ENCODE measurements around the gene TAS2R5.
"Not testable (repeated sequence)": the region's sequence is repeated elsewhere in the genome, so short reads cannot be mapped to it uniquely, and the experiment has no call there.

TAS2R5 gene

GRCh38 chr7:141751904-141752303 lies 38.1 kb upstream of the TAS2R5 start:
- H3K27ac ChIP-seq (ENCODE audit: extremely low read depth, low read depth, low read length); H3K4me1 ChIP-seq (ENCODE audit: control insufficient read depth, insufficient read depth, low read length); H3K4me3 ChIP-seq (ENCODE audit: low read depth, low read length); POLR2A ChIA-PET; H3K9me3 ChIP-seq (ENCODE audit: control insufficient read depth, insufficient read depth, low read depth, low read length): not testable (repeated sequence)
- peaks cover 20 to 93% of the 10 kb centered on the region in 2 experiments for H3K36me3 ChIP-seq (ENCODE audit: control insufficient read depth in 2 of 2, insufficient read depth in 1 of 2, low read length in 2 of 2)
- CTCF ChIA-PET: interaction anchor here (0.7 kb wide), 1 partner anchor 1487 kb away, joined by 3 read pairs; no protein-coding TSS in a partner anchor
- peak; percentile 46; the same call in 1 of the 2 replicates for TF ChIP-seq TRIM28 (IDR thresholded peaks at IDR 0.05; ENCODE audit: borderline replicate concordance, low read length)
- 0 out of 2 replicates have a peak, but pooled peaks have one; percentile 48 for TF ChIP-seq ZNF202 (tag by site-specific recombination; IDR thresholded peaks at IDR 0.05; ENCODE audit: borderline replicate concordance)
- peak; percentile 34; the same call in 1 of the 2 replicates for TF ChIP-seq SCRT1 (tag by site-specific recombination; IDR thresholded peaks at IDR 0.05; ENCODE audit: borderline replicate concordance)
- TF ChIP-seq SETDB1 (IDR thresholded peaks at IDR 0.05; ENCODE audit: insufficient read length, low read length): peak; percentile 59
- peak; percentile 78 for TF ChIP-seq SCRT2 (tag by site-specific recombination; IDR thresholded peaks at IDR 0.05)

GRCh38 chr7:141752634-141753033 lies 37.4 kb upstream of the TAS2R5 start:
- ChIA-PET POLR2A (no interaction called here), CTCF (interaction anchor here (0.7 kb wide), 1 partner anchor 1486 kb away, joined by 3 read pairs; no protein-coding TSS in a partner anchor)
- peaks cover 14 to 96% of the 10 kb centered on the region in 2 experiments for H3K36me3 ChIP-seq (ENCODE audit: control insufficient read depth in 2 of 2, insufficient read depth in 1 of 2, low read length in 2 of 2)
- H3K9me3 ChIP-seq (ENCODE audit: control insufficient read depth, insufficient read depth, low read depth, low read length): no peaks in the 10 kb centered on the region
- TF ChIP-seq ZNF610 (tag by site-specific recombination; IDR thresholded peaks at IDR 0.05; ENCODE audit: borderline replicate concordance) (no peak), ZNF654 (tag by site-specific recombination; IDR thresholded peaks at IDR 0.05; ENCODE audit: low read depth) (0 out of 2 replicates have a peak, but pooled peaks have one; percentile 6), ZNF391 (tag by site-specific recombination; IDR thresholded peaks at IDR 0.05; ENCODE audit: borderline replicate concordance, low read depth) (no peak), ZNF704 (tag by site-specific recombination; IDR thresholded peaks at IDR 0.05) (no peak)
- H3K4me1 ChIP-seq (ENCODE audit: control insufficient read depth, insufficient read depth, low read length): no peaks in the 10 kb centered on the region
- H3K27ac ChIP-seq (ENCODE audit: extremely low read depth, low read depth, low read length): no peak overlapping the region
- H3K4me3 ChIP-seq (ENCODE audit: low read depth, low read length): no peak overlapping the region

- ChIA-PET CTCF (interaction anchor here (0.6 to 2.2 kb wide), 4 partner anchors 13 to 100 kb away, joined by 3 to 9 read pairs (median 5); no protein-coding TSS in a partner anchor), POLR2A (no interaction called here)
- Histone ChIP-seq H3K36me3 (ENCODE audit: control insufficient read depth in 2 of 2, insufficient read depth in 1 of 2, low read length in 2 of 2) (peaks cover 10 to 89% of the 10 kb centered on the region in 2 experiments; a peak in 2 of 3 replicates), H3K9me3 (ENCODE audit: control insufficient read depth, insufficient read depth, low read depth, low read length) (no peaks in the 10 kb centered on the region), H3K4me1 (ENCODE audit: control insufficient read depth, insufficient read depth, low read length) (no peaks in the 10 kb centered on the region), H3K27ac (ENCODE audit: extremely low read depth, low read depth, low read length) (no peak overlapping the region), H3K4me3 (ENCODE audit: low read depth, low read length) (no peak overlapping the region)
- TF ChIP-seq ZNF785 (tag by site-specific recombination; IDR thresholded peaks at IDR 0.05): no peak
- TF ChIP-seq ZNF837 (tag by site-specific recombination; IDR thresholded peaks at IDR 0.05): no peak
- TF ChIP-seq ZNF654 (tag by site-specific recombination; IDR thresholded peaks at IDR 0.05; ENCODE audit: low read depth): peak; percentile 29; the same call in 1 of the 2 replicates
- no peak for TF ChIP-seq ZNF670 (tag by site-specific recombination; IDR thresholded peaks at IDR 0.05; ENCODE audit: low read depth)
These were observed 35.1 kb upstream of the TAS2R5 start for GRCh38 chr7:141754939-141755338.

- Histone ChIP-seq H3K9me3 (ENCODE audit: control insufficient read depth, insufficient read depth, low read depth, low read length) (no peaks in the 10 kb centered on the region), H3K4me3 (ENCODE audit: low read depth, low read length) (no peak within 1 kb of the TSS), H3K27ac (ENCODE audit: extremely low read depth, low read depth, low read length) (no peak within 1 kb of the TSS), H3K4me1 (ENCODE audit: control insufficient read depth, insufficient read depth, low read length) (no peaks in the 10 kb centered on the region), H3K36me3 (ENCODE audit: control insufficient read depth in 2 of 2, insufficient read depth in 1 of 2, low read length in 2 of 2) (peaks cover 0 to 60% of the 10 kb centered on the region in 2 experiments; a peak in 1 of 3 replicates)
- CTCF ChIA-PET: interaction anchor here (0.6 kb wide), 1 partner anchor 10 kb away, joined by 3 read pairs; no protein-coding TSS in a partner anchor
- TF ChIP-seq SCRT2 (tag by site-specific recombination; IDR thresholded peaks at IDR 0.05) (peak; percentile 80), ZIC2 (tag by site-specific recombination; IDR thresholded peaks at IDR 0.05) (no peak), ZBTB17 (tag by site-specific recombination; IDR thresholded peaks at IDR 0.05) (no peak), ZFHX2 (tag by site-specific recombination; conservative IDR thresholded peaks at IDR 0.05) (no peak), SCRT1 (tag by site-specific recombination; IDR thresholded peaks at IDR 0.05; ENCODE audit: borderline replicate concordance) (0 out of 2 replicates have a peak, but pooled peaks have one; percentile 18), PRDM1 (tag by site-specific recombination; IDR thresholded peaks at IDR 0.05) (no peak), ZBTB21 (tag by site-specific recombination; IDR thresholded peaks at IDR 0.05) (no peak), ZNF658 (tag by site-specific recombination; IDR thresholded peaks at IDR 0.05) (no peak), KLF16 (tag by site-specific recombination; IDR thresholded peaks at IDR 0.05) (no peak), ZNF18 (tag by site-specific recombination; IDR thresholded peaks at IDR 0.05) (no peak)
- POLR2A ChIA-PET: no interaction called here
These were observed 26.2 kb upstream of the TAS2R5 start, which contains the start of gene TAS2R3 for GRCh38 chr7:141763797-141764196. TAS2R3 (plus strand) TSS chr7:141764097; CDS start chr7:141764159, 62 bp downstream.

Data from HEK293 (cell line).